Hematopoietic multipotent progenitor cell treated with erythropoietin and hydrocortisone succinate and interleukin-3 and kit ligand, for 6 days (in vitro differentiated cells): ENCODE measurements around the gene PWWP2B.

Experiments used
- DNase-seq: peaks from one replicate; pipeline ENCODE4 v3.0.0-alpha.2; 2015

The PWWP2B gene

DNA sequence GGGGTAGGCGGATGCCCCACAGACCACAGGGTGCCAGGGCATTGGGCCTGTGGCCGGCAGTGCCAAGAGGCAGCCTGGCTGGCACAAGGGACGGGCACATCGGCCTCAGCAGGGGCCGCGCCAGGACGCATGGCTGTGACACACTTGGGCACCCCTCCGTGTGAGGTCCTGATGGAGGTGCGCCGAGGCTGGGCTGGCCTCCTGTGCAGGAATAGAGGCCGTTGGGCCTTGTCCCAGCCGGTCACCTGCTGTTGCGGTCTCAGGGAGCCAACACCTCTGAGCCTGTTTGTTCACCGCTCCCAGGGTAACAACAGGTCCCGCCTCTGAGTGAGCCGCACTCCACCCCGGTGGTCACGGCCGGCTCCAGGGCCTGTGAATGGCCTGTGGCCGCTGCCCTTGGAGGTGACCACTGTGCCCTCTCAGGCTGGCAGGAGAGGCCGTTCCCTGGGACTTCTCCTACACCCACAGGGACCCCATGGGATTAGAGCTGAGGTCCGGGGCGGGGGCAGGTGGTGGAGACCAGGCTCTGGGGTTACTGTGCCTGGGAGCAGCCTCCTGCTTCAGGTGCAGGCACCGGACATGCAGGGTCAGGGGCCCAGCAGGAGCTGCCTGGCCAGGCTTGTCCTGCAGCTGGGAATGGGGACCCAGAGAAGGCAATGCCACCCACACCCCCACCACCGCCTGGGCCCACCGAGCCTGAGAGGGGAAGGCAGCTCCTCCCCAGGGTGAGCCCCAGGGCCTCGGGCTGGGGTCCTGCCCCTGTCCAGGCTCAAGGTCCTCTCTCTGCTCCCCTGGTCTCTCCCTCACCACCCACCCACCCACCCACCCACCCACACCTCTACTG, 12.0 kb downstream of the PWWP2B start:
- no peak for DNase-seq

DNA sequence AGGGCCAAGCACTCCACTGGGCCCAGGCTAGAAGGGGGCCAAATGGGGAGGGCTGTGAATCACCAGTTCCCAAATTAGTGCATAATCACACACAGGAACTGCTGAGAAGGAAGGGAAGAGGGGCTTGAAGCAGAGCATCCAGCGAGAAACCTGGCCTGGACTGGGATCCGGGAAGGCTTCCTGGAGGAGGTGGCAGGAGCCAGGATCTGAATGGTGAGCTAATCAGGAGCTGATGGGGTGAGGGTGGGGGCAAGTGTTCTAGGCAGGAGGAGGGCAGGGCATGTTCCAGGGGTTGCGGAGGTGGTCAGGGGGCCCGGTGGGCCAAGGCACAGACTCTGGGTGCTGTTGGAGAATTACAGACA, 12.6 kb downstream of the PWWP2B start:
- no peak for DNase-seq

DNA sequence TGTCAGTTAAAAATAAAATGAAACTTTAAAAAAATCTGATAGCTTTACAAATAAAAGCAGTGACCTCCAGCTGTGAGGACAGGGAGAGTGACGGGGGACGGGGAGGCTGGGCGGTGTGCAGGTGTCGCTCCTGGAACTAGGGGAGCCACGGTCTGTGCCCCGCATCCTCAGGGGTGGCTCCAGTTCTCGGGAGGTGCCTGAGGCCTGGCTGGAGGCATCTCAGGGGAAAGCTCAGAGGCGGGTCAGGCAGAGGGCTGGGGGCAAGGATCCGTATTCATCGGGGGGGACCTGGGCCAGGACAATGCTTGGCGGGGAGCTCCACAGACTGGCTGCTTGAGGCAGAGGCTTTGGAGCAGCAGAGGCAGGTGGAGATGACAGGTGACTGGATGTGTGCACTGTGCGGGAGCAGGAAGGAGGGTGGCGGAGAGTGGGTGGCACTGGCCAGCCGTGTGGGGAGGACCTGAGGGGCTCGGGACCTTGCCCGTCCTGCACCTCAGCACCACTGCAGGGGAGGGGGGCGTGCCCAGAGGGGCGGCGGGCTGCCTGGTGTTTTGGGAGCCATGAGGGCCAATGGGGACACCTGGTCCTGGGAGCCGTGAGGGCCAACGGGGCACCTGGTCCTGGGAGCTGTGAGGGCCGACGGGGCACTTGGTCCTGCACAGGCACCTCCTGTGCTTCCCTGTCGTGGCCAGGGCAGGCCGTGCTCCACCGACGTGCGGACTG, 13.2 kb downstream of the PWWP2B start:
- DNase-seq, result no peak

DNA sequence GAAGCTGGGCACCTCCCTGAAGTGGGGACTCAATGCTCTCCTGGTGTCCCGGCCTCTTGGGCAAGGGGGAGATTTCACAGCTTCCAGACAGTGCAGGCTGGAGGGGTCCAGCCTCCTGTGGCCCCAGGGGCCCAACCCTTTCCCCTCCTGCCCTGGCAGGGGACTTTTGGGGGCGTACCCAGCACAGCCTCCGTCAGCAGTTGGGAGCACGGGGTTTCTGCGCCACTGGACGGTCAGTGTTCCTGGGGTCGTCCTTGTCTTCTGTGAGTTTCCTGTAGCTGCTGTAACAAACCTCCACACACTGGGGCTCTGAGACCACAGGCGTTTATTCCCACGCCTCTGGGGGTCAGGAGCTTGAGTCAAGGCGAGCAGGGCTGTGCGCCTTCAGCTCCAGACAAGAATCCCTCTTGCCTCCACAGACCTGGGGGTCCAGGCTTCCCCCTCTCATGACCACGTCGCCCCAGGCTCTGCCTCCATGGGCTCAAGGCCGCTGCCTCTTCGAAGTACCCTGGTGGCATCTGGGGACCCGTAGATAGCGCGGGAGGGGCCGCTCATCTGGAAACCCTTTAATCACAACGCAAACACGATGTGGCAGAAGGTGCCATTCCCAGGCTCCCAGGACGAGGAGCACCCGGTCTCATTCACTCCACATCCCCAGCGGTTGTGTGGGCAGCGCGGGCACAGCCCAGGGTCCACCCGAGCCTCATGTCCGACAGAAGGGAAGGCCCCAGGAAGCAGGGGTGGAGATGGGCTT, 14.0 kb downstream of the PWWP2B start:
- peak; percentile 37 for DNase-seq

DNA sequence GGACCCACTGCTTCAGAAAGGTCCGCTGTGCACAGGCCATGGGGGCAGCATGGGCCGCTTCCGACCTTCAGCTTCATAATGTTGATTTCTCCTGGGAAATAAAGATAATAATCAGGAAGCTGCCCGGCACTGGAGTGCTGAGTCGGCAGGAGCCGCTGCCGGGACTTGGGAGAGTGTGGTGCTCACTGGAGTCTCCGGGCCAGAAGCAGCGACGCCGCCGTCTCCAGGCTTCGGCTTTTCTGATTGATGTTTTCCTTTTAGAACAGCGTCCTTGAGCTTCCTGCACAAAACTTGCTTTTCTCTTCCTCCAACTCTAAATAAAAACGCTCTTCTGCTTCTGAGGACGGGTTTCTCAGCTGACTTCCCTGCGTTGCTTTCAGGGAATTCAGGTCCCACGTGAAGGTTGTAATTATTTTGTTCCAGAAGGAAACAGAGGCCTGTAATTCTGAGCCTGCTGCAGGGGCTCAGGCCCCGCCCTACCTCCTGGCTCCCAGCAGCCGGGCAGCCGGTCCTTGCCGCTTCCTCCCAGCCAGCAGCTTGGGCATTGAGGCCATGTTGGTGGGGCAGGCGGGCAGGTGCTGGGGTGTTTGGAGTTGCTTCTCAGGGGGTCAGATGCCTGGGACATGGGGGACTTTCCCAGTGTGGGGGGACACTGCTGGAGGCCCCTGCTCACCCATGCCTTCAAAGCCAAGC, 14.7 kb downstream of the PWWP2B start:
- no peak for DNase-seq

DNA sequence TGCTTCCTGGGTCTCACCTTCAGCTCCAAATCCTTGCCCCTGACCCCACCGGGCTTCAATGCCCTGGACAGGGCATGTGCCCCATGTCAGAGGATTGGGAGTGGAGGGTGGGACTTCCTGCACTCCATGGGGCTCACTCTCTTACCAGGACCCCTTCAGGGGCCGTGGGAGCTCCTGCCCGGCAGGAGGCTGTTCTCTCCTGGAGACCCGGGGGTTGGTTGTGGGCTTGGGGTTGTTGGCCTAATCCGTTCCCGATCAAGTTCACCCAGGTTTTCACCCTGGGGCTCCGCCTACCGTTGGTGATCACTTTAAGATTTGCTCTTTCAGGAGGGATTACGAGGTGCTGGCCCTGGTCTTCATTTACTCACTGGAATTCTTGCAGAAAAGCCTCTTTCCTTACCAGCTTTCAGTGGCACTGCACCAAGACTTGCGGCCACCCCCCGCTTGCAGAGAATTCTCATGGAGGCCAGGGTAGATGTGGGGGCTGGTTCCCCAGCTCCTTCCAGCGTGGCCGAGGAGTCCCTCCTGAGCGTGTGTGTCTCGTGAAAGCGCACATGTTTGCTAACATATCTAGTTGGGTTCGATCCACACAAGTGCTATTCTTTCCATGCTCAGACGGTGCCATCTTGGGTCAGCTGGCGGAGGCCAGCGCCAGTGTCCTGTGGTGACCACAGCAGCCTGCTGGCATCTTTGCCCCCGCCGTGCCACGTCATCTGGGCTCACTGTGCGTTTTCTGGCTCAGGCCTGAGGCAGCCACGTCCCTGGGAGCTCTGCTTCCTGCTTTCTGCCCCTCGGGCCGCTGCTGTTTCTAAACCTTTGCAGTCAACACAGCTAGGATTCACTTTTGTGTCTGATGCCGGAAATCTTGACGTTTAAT, 15.6 kb downstream of the PWWP2B start:
- DNase-seq, result peak; percentile 28

DNA sequence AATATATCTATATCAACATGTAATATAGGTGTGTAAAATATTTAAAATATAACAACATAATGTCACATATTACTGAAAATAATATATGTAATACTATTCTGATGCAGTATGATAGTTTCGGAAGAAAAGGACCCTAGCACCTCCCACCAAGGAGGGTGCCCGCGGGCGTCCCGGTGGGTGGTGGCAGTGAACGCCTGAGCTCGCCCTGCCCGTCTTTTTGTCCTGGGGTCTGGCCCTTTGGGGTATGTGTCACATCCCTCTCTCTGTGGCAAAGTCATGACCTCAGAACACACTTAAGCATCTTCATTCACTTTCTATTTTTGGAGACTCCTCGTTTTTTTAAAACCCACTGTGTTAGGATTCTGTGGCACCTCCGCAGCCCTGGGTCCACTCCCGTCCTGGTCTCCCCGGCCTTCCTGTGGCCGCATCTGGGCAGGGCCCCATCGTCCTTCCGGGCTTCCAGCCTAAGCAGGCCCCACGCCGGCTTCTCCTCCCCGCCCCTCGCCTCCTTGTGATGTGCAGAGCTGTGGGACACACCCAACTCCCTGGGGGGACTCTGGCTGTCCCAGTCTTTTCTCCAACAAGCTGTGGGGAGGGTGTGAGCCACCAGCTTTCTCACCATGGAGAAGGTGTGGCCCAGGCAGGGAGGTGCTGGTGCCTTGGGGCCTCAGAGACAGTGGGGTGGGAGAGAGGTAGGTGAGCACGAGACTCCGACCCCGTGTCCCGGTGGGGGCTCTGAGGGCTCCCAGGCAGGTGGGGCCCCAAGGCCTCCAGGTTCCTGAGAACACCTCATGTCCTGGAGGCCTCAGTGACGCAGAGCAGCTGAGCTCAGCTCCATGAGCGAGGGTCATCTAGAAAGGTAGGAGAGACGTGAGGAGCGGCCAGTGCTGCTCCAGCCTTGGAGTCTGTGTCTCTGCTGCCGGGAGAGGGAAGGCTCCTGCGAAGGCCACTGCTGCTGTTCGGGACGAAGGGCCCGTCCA, 16.5 kb downstream of the PWWP2B start:
- no peak for DNase-seq

DNA sequence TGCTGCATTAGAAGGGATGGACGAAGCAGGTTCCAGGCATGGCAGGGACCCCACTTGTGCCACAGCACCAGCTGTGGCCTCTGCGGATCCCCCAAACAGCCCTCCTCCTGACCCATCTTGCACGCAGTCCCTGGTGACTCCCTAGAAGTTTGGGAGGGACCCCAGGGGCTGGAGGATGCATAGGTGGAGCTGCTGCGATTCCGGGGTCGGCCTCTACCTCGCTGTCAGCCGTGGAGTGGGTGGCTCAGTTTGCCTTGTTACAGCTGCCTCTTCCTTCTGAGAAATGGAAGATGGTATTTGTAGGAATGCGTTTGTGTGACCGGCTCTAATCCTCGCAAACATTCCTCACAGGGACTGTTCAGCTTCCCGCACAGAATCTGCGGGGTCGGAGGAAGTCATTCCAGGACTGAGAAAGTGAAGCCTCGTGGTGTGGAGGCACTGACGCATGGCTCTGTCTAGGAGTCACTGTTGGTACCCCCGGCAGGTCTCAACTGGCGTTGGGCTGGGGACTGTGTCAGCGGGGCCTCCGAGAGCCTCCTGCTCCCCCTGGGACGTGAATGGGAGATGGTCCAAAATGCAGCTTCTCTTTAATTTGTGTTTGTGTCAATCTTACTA, 17.5 kb downstream of the PWWP2B start:
- no peak for DNase-seq

DNA sequence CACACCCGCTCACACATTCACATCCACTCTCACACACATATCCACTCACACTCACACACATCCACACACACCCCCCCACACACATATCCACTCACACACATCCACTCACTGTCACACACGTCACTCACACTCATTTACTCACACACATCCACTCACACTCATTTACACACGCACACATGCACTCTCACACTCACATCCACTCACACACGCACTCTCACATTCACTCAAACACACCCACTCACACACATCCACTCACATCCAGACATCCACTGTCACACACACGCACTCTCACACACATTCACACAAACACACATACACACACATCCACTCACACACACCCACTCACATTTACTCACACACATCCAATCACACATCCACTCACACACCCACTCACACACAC, 18.3 kb downstream of the PWWP2B start:
- no peak for DNase-seq

DNA sequence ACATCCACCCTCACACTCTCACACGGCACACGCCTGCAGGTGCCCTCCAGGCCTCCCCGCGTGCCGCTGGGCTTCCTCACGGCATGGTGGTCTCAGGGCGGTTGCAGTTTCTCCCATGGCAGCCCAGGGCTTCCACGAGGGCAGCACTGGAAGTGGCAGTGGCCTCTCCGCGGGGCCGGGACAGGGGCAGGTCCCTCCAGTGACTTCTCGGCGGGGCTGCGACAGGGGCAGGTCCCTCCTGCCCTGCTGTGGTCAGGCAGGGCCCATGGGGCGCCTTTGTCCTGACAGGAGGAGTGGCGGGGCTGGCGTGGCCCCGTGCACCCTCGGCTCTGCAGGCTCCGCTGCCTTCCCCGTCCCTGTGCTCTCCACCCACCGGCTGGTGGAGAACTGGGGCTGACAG, 19.0 kb downstream of the PWWP2B start:
- no peak for DNase-seq

DNA sequence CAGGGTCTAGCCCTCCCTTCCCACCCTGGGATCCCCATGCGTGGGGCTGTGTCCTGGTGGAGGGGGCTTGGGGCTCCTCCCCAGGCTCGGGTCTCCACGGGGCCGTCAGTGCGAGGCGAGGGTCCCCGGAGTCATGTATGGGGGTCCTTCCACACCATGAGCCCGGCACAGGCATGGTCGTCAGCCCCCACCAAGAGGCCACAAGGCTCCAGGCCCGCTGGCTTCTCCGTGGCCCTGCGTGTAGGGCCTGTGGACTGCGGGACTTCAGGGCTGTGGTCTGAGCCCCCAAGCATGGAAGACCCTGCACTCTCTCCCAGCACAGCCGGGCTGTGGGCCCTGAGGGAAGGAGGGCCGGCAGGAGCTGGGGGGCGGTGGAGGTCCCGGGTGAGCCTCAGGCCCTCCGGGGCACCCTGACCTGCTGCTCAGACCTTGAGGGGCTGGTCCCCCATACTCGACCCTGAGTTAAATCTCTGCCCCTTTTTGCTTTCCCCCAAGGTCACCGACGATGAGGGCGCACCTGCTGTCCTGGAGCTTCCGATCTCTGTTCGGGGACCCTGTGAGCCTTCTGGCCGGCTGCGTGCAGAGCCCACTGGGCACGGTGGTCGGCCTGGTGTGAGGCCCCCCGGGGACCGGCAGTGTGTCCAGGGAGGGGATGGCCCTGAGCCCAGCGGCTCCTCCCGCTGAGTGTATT, 19.7 kb downstream of the PWWP2B start:
- DNase-seq, result no peak

DNA sequence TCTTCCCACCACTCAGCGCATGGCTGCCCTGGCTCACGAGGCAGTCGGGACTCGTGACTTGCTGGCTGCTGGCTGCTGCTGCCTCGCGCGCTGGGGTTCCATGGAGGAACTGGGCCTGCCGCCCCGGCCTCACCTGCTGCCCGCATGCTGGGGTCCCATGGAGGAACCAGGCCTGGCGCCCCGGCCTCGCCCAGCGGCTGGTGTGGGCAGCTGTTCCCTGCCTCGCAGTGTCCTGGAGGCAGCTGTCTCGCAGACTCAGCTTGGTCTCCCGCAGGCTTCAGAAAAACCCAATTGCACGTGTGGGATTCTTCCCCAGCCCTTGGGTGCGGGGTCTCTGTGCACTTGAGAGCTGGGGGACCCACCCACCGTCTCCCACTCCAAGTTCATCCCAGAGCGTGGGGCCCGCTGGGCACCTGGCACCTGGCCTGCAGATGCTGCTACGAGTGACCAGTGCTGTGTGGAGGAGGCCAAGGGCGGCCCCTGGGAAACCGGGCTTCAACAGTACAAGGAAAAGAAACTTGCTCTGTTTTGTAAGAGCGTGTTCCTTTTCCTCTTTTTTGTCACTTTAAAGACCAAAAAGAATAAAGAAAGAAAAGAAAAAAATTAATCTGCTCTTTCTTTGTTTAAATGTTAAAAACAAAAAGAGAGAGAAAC, 20.4 kb downstream of the PWWP2B start:
- DNase-seq, result no peak

DNA sequence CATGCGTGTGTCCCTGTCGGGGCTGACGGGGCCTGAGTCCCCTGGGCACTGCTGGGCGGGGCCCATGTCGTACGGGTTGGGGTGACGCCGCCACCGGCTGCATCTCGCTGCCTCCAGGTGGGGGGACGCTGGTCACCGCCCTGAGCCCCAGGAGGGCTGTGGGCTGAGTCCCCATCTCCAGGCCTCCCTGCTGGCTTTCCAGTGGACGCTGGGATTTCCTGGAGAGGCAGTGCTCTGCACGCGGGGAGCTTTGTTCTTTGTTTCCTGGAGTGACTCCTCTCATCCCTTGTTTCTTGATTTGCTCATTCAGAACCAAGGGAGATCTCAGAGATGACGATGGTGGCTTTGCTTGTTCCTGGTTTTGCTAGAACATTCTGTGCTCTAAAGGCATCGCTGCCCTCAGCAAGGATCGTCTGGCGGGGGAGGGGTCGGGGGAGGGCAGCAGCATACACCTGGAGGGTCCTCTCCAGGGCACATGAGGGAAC, 21.0 kb downstream of the PWWP2B start:
- no peak for DNase-seq

DNA sequence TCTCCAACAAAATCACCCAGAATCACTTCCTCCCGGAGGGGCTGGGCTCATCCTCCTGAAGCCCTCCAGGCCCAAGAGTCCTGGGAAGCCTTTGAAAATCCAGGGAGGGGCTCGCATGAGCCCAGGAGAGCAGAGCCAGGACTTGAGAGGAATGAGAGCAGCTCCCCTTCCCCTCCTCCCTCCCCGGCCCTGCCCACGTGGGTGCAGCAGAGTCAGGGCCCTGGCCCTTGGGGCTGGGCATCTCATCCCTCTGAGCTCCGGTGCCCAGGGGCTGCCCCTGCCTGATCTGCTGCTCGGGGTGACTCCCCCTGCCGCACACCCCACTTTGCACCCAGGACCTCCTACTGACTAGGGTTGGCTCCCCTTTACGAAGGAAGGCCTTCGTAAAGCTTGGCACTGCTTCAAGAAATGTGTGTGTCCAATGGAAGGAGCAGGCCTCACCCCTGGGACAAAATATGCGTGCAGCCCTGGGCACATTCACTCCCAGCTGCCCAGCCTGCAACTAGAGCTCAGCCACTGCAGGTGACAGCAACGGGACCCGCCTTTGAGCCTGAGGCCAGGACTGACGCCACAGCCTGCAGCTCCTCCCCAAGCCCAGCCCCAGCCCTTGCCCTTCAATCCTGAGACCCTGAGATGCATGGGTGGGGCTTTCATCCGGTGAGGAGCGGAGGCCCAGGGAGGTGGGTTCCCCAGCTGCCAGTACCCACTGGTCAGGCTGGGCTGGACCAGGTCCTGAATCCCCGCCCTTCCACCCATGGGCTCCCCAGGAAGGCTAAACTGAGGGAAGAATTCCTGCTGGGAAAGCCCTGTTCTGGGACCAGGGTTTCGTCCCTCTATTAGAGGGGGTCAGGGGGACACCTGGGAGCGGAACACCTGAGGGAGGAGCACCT, 21.8 kb downstream of the PWWP2B start:
- peak; percentile 46 for DNase-seq

DNA sequence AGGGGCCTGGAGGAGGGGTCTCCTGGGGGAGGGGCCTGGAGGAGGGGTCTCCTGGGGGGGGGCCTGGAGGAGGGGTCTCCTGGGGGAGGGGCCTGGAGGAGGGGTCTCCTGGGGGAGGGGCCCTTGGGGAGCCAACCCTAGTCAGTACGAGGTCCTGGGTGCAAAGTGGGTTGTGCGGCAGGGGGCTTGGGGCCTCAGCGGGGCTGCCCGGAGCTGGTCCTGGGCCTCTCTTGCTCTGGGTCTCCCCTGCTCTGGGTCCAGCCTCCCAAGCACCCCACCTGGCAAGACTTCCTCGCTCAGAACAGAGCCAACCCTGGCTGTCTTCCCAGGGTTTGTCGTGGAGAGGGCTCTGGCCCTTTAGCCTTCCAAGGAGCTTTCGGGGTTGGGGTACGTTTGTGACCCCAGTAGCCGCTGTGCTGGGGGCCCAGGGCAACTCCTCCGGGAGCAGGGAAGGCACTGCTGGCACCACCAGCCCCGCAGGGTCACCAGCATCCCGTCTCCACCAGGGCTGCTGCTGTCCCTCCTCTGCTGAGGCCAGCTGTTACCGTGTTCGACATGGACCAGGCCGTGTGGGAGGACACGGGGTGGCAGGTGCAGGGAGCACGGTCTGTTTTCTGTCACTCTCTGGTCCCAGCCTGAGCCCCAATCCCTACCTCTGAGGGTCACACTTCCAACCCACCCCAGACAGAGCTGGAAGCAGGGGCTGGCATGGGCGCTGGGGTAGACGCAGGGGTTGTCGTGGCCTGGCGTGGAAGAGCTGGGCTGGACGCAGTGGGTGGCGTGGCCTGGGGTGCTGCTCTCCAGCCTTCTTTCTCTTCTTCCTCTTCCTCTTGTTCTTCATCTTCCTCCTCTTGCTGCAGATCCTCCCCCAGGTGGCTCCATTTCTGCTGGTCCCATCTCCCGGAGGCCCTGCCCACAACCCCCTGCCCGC, 22.8 kb downstream of the PWWP2B start:
- no peak for DNase-seq

DNA sequence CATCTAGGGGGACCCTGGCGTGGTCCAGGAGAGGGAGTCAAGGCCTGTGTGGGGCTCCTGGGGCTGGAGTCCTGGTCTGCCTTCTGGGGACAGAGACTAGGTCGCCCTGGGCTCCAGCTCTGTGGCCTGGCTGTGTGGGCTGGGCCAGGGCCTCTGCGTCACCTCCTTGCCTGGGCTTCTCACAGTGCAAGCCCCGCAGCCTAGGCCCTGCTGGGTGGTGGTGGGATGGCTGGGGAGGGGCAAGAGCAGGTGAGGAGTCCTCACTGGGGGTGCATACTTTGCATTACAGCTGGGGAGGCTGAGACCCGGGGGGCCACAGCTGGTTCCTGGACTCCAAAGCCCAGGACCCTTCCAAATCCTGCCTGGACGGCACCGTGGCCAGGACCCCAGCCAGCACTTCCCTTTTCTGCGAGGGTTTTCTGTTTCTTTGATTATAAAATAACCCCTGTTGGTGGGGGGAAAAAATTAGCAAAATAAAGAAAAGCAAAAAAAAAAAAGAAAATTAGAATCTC, 23.5 kb downstream of the PWWP2B start:
- DNase-seq, result peak; percentile 37
